Transverse colon (tissue), 4 donors: ENCODE data around the gene LRRC61. TPM values are rescaled to one million over a fixed set of nuclear protein-coding genes. Genes with fewer than 3 reads are reported as not detected.

ENCODE experiments used
- DNase-seq: peaks from one replicate; pipeline ENCODE4 v3.0.0-alpha.2; 2019
- H3K27ac ChIP-seq, 4 donors: fragments of 200-600 bp; sonication (generic); 2 replicates each; pipeline ENCODE4 v1.5.1; 2016 to 2018; ENCODE audit warnings: inconsistent platforms in 4 of 4
- H3K27me3 ChIP-seq: fragments of 200-600 bp; sonication (generic); 2 replicates; pipeline ENCODE4 v1.5.1; 2017; ENCODE audit warnings: inconsistent platforms
- H3K36me3 ChIP-seq, 4 donors: fragments of 200-600 bp; sonication (generic); 2 replicates each; pipeline ENCODE4 v1.5.1; 2017 to 2019; ENCODE audit warnings: inconsistent platforms in 4 of 4
- H3K4me1 ChIP-seq, 4 donors: fragments of 200-600 bp; sonication (generic); 2 replicates each; pipeline ENCODE4 v1.5.1; 2017 to 2020; ENCODE audit warnings: inconsistent platforms in 4 of 4
- H3K4me3 ChIP-seq, 4 donors: fragments of 200-600 bp; sonication (generic); 1 replicate in 1 of 4; 2 replicates in 3 of 4; pipeline versions ENCODE4 v1.5.1 to v1.6.1; 2017 to 2019; ENCODE audit warnings: inconsistent platforms in 4 of 4
- H3K9me3 ChIP-seq, 2 donors: fragments of 200-600 bp; sonication (generic); 2 replicates each; pipeline ENCODE4 v1.5.1; 2017 to 2019; ENCODE audit warnings: inconsistent platforms in 2 of 2
- CTCF ChIP-seq, 5 experiments: fragments of 200-600 bp in 3 of 5; fragments of 450-650 bp in 2 of 5; sonication (generic) in 3 of 5; IDR thresholded peaks; 1 replicate in 2 of 5; 2 replicates in 3 of 5; pipeline ENCODE4 v1.5.1; 2016 to 2017; ENCODE audit warnings: antibody characterized with exemption in 5 of 5, inconsistent platforms in 3 of 5, mild to moderate bottlenecking in 2 of 5, moderate library complexity in 1 of 5
- EP300 ChIP-seq: sonication (generic); formaldehyde crosslinking; IDR thresholded peaks from one replicate; pipeline ENCODE4 v1.6.1; 2017; ENCODE audit warnings: antibody characterized with exemption, low read depth
- POLR2A ChIP-seq: fragments of 450-650 bp; IDR thresholded peaks from one replicate; pipeline ENCODE4 v1.6.1; 2016; ENCODE audit warnings: antibody characterized with exemption, mild to moderate bottlenecking, moderate library complexity
- POLR2AphosphoS5 ChIP-seq, 3 donors: sonication (generic); formaldehyde crosslinking; IDR thresholded peaks; one replicate each; pipeline ENCODE4 v1.6.1; 2016; ENCODE audit warnings: antibody characterized with exemption in 3 of 3
- whole genome bisulfite sequencing, 2 donors: methylation state at CpG; one replicate each; pipeline ENCODE4 v1.1.5; 2018; ENCODE audit warnings: low coverage in 1 of 2; 5-methylcytosine and 5-hydroxymethylcytosine counted together
- in situ Hi-C, 4 donors: fragments of 200-750 bp; cut with MboI; loops; one replicate each; pipeline versions ENCODE4 v1.15.0 to v1.15.1; 2017; ENCODE audit warnings: low sequenced_read_pairs in 3 of 4, low pct_ligation_motif_present in 1 of 4, low pct_unique_long_range_greater_than_20kb in 1 of 4
- intact Hi-C: fragments of 100-400 bp; cut with DNase I; formaldehyde crosslinking; loops from one replicate; pipeline ENCODE4 v1.15.1; 2023; ENCODE audit warnings: low total_unique reads
- total RNA-seq, 4 donors: library from RNA; depleted of rRNA; stranded (reverse); fragments of >200 nt; gene quantifications; one replicate each; pipeline ENCODE4 v1.1.0, GENCODE V29; 2016

The LRRC61 gene
- total RNA-seq, 4 donors from 2014 or later = 1.4 to 55.4 (median 17.2) TPM

- Histone ChIP-seq H3K4me3 (no peak overlapping the region), H3K27me3 (no peaks in the 10 kb centered on the region), H3K9me3 (no peaks in the 10 kb centered on the region), H3K36me3 (no peaks in the 10 kb centered on the region), H3K27ac (peak overlapping the region in 3 of 4 donors; percentile 32 to 94 (median 68)), H3K4me1 (peaks cover 19 to 38% (median 28%) of the 10 kb centered on the region in 4 donors)
- no peak for DNase-seq
- intact Hi-C loops (no loop called here), in situ Hi-C loops (no loop called here)
- WGBS, 2 donors = 92 to 94% methylated on average over 5 to 8 of the region's 8 CpGs
- TF ChIP-seq POLR2A (no peak), EP300 (no peak), POLR2AphosphoS5 (IDR thresholded peaks at IDR 0.05) (no peak), CTCF (IDR thresholded peaks at IDR 0.05) (no peak)
Observed at GRCh38 chr7:150334108-150334507, 11.0 kb downstream of the LRRC61 start.

GRCh38 chr7:150335108-150335773, 12.1 kb downstream of the LRRC61 start:
- peak overlapping the region; percentile 32 to 94 (median 70) for H3K27ac ChIP-seq
- H3K4me3 ChIP-seq = no peak overlapping the region
- H3K9me3 ChIP-seq = no peaks in the 10 kb centered on the region
- no peaks in the 10 kb centered on the region for H3K36me3 ChIP-seq
- 25 to 51% methylated on average over 3 to 7 of the region's 7 CpGs for WGBS, 2 donors
- peaks cover 19 to 50% (median 39%) of the 10 kb centered on the region in 4 donors for H3K4me1 ChIP-seq
- intact Hi-C loops (no loop called here), in situ Hi-C loops (no loop called here)
- TF ChIP-seq CTCF (IDR thresholded peaks at IDR 0.05) (no peak), POLR2AphosphoS5 (IDR thresholded peaks at IDR 0.05) (peak in 1 of 3 donors; percentile 60), POLR2A (no peak), EP300 (no peak)
- H3K27me3 ChIP-seq = no peaks in the 10 kb centered on the region
- DNase-seq = no peak

- in situ Hi-C loops = no loop called here
- 35 to 53% methylated on average over 5 to 6 of the region's 6 CpGs for WGBS, 2 donors
- Histone ChIP-seq H3K4me3 (no peak overlapping the region), H3K36me3 (no peaks in the 10 kb centered on the region), H3K9me3 (no peaks in the 10 kb centered on the region), H3K27ac (peak overlapping the region; percentile 32 to 94 (median 70)), H3K27me3 (peaks cover 3% of the 10 kb centered on the region), H3K4me1 (peaks cover 19 to 55% (median 44%) of the 10 kb centered on the region in 4 donors)
- intact Hi-C loops = no loop called here
- DNase-seq = no peak
- TF ChIP-seq POLR2A = no peak
- no peak for TF ChIP-seq EP300
- TF ChIP-seq POLR2AphosphoS5 (IDR thresholded peaks at IDR 0.05) = no peak
Observed at GRCh38 chr7:150335774-150336112, 12.6 kb downstream of the LRRC61 start.

- Histone ChIP-seq H3K9me3 (no peaks in the 10 kb centered on the region), H3K36me3 (no peaks in the 10 kb centered on the region), H3K27ac (peak overlapping the region in 3 of 4 donors; percentile 68 to 94 (median 86)), H3K4me3 (no peak overlapping the region), H3K4me1 (peaks cover 19 to 61% (median 51%) of the 10 kb centered on the region in 4 donors), H3K27me3 (peaks cover 11% of the 10 kb centered on the region)
- in situ Hi-C loops = no loop called here
- no peak for DNase-seq
- 96% methylated on average over 13 of the region's 14 CpGs; no CpG with 5 or more reads in 1 of the 2 donors for WGBS, 2 donors
- intact Hi-C loops = no loop called here
- TF ChIP-seq POLR2AphosphoS5 (IDR thresholded peaks at IDR 0.05) = no peak
Observed at GRCh38 chr7:150336746-150337145, 13.6 kb downstream of the LRRC61 start.

- Histone ChIP-seq H3K4me1 (peaks cover 23 to 61% (median 51%) of the 10 kb centered on the region in 4 donors), H3K9me3 (no peaks in the 10 kb centered on the region), H3K27ac (peak overlapping the region in 3 of 4 donors; percentile 68 to 94 (median 86)), H3K4me3 (no peak overlapping the region), H3K27me3 (peaks cover 11% of the 10 kb centered on the region), H3K36me3 (no peaks in the 10 kb centered on the region)
- intact Hi-C loops = no loop called here
- in situ Hi-C loops = no loop called here
- TF ChIP-seq CTCF (IDR thresholded peaks at IDR 0.05) (no peak), EP300 (no peak), POLR2A (no peak)
- peak; percentile 62 for DNase-seq
- WGBS, 2 donors = 59% methylated on average over 17 of the region's 18 CpGs; no CpG with 5 or more reads in 1 of the 2 donors
Observed at GRCh38 chr7:150337179-150337578, 14.0 kb downstream of the LRRC61 start.
